GM12872 (cell line): ENCODE data around the gene EYA2.

Source experiments
- TF ChIP-seq, protein P1 (sequence below): IDR thresholded peaks from 3 replicates; pipeline ENCODE4 v1.5.1; 2011; ENCODE audit warnings: low read depth, mild to moderate bottlenecking, low read length, moderate library complexity; ENCODE audit not compliant: insufficient read depth

EYA2 gene

DNA sequence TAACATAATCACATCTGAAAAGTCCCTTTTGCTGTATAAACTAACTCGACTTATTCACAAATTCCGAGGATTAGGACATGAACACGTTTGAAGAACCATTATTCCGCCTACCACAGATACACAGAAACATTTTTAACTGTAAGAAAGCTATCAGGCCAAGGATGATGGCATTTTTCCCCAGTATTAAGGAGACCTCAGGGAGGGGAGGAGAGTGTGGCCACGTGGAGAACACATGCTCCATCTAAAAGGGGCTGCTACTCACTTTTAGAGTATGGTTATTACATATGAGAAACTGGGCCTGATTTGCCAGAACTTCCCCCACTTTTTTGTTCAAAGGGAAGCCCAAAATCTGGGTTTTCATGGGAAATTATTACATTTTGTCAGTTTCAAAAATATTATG is 153.4 kb downstream of the EYA2 start:
- TF ChIP-seq, protein P1, sequence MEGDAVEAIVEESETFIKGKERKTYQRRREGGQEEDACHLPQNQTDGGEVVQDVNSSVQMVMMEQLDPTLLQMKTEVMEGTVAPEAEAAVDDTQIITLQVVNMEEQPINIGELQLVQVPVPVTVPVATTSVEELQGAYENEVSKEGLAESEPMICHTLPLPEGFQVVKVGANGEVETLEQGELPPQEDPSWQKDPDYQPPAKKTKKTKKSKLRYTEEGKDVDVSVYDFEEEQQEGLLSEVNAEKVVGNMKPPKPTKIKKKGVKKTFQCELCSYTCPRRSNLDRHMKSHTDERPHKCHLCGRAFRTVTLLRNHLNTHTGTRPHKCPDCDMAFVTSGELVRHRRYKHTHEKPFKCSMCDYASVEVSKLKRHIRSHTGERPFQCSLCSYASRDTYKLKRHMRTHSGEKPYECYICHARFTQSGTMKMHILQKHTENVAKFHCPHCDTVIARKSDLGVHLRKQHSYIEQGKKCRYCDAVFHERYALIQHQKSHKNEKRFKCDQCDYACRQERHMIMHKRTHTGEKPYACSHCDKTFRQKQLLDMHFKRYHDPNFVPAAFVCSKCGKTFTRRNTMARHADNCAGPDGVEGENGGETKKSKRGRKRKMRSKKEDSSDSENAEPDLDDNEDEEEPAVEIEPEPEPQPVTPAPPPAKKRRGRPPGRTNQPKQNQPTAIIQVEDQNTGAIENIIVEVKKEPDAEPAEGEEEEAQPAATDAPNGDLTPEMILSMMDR, result no peak

DNA sequence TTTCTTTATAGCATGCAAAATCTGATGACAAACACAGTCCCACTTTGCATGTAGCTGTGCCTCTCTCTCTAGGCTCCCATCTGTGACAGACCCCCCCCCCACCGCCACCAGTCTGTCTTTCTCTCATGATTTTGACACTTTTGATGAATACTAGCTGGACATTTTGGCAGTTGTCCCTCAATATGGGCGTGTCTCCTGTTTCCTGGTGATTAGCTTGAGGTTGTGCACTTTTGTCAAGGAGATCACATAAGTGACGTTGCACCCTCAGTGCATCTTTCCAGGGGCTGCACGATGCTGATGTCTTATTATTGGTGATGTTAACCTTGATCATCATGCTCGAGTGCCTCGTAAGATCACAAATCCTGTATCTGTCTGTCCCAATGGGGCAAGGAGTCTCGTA is 155.1 kb downstream of the EYA2 start:
- TF ChIP-seq, protein P1, result no peak

DNA sequence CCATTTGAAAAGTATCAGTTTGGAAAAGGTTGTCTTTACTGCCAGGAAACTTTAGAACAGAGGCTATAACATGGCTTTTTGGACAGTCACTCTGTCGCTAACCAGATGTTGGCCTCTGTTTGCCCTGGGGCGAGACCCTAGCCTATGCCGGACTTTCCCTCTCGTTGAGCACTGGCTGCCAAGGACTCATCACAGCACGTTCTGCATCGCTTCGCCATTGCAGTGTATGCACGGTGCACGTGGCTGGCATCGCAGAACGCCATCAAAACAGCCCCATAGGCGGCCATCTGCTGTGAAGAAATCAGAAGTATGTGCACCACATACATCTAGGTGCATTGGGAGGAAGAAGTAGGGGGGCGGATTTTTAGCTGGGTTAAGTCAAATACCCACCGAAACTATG is 156.4 kb downstream of the EYA2 start:
- TF ChIP-seq, protein P1, result no peak

DNA sequence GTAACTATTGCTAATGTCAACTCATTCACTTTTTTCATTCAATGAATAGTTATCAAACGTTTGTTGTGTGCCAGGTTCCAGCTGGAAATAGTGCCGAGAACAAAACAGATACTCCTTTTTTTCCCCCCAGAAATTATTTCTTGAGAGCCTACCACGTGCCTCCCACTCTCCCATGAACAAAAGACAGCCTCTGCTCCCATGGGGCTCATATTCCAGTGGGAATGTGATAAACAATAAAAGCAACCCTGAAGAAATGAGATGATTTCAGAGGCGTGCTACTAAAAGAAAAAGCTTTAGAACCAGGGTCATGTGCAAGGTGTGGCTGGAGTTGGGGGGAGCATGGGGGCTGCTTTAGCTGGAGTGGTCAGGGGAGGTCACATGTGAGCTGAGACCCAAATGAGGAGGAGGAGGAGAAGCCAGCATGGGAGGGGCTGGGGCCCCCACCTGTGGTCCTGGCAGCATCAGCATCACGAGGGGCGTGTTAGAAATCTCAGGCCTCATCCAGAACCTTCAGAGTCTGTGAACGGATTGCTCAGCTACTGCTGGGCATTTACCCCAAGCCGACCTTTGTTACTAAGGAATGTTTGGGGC is 157.4 kb downstream of the EYA2 start:
- TF ChIP-seq, protein P1, result no peak

DNA sequence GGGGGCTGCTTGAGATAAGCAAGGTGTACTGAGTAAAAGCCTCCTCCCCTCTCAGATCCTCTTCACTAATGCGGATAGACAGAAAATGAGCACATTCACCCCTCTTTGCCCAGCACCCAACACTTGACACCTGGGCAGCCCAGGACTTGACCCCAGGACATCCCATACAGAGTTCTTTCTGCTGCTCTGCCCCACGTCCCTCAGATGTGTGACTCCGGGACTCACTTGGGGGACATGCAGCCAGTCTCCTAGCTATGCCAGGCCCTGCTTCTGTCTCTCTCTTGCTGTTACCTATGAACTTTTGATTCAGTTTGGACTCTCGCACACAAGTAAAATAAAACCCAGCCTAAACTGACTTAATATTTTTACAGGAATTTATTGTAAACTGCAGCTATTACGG is 159.9 kb downstream of the EYA2 start:
- TF ChIP-seq, protein P1, result no peak

DNA sequence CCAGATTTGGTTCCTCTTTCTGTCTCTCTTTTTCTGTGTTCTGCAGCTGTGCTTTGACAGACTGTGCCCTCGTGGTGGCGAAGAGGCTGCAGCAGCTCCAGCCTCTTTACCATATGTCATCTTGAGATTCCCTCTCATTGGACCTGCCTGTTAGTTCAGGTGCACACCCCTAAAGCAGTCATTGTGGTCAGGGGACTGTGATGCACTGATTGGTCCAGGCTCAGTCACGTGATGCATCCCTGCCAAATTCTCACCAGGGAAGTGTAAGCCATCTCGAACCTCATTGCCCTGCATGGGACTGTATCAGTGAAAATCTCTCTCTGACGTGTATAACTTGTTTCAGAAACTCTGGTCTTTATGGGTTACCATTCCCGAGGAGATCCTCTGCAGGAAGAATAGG is 160.3 kb downstream of the EYA2 start:
- TF ChIP-seq, protein P1, result no peak

DNA sequence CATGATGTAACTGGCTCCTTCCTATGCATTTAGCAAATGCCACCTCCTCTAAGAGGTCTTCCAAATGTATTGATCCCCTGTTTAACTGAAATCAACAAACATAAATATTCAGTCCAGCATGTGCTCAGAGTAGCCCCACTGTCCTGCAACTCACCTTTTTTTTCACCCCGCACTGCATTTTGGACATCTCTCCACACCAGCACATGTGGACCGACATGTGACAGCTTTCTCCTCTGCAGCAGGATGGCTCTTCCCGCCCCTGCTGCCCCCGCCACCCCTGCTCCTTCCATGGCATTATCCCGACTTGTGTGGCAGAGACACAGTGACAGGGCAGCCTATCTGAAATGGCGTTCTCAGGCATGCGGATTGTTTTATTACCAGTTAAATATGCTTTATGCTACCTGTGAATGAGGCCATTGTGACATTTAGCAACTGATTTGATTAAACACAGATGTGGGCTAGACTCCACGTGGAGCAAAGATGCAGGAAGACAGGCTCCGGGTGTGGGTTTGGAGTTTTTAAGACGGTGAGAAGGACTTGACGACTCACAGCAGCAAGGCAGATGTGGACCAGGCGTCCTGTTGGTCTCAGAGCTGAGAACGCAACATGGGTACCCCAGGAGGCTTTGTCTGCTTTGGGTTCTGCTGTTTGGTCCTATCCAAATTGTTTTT is 161.2 kb downstream of the EYA2 start:
- TF ChIP-seq, protein P1, result no peak
